ENCODE data around the gene CRTC3. TPM values are rescaled to one million over a fixed set of nuclear protein-coding genes. Genes with fewer than 3 reads are reported as not detected.
A peak's percentile ranks its signal among the peaks of the same experiment; 100 is the strongest.

The CRTC3 gene
- total and polyA plus RNA-seq, 2 of the 4 experiments (the other 2 are of a cell fraction), result 4.7 to 14.8 TPM

- BruUV-seq (replicated peaks), result no TSS peak
- peak overlapping the region; percentile 67 for H3K27ac ChIP-seq (ENCODE audit: insufficient read depth, low read length)
- H2BK120ac ChIP-seq (ENCODE audit: low read depth, low read length), result peak overlapping the region; percentile 85
- dilution Hi-C loops (cut with HindIII; ENCODE audit: low sequenced_read_pairs, unreplicated experiment), result no loop called here
- peak overlapping the region; percentile 88; the same call in 1 of the 2 replicates for H3K14ac ChIP-seq (replicated peaks; ENCODE audit: low read depth, low read length)
- H2BK20ac ChIP-seq (ENCODE audit: low read depth, low read length), result peak overlapping the region; percentile 92
- CTCF ChIA-PET, result interaction anchor here (0.5 to 0.6 kb wide), 2 partner anchors 21 to 28 kb away, joined by 3 read pairs; no protein-coding TSS in a partner anchor
- H4K5ac ChIP-seq (ENCODE audit: low read depth, low read length), result peak overlapping the region; percentile 46
- peak overlapping the region; percentile 95 for H2AK9ac ChIP-seq (replicated peaks; ENCODE audit: low read depth, low read length, poor library complexity)
- H3K36me3 ChIP-seq (ENCODE audit: control insufficient read depth, insufficient read depth, low read length), result no peaks in the 10 kb centered on the region
- H3K23ac ChIP-seq (ENCODE audit: low read depth, low read length), result peak overlapping the region; percentile 74
- peaks cover 5% of the 10 kb centered on the region for H4K20me1 ChIP-seq (ENCODE audit: insufficient read depth, low read length)
- peak overlapping the region; percentile 79 for H2AFZ ChIP-seq (replicated peaks; ENCODE audit: low read length, poor library complexity)
- peak overlapping the region; percentile 94 for H2AK5ac ChIP-seq (ENCODE audit: low read depth, low read length)
- H3K79me1 ChIP-seq (ENCODE audit: low read depth in 1 of 2, low read length in 2 of 2), result no peaks in the 10 kb centered on the region
- peak overlapping the region; percentile 94 for H3K4ac ChIP-seq (ENCODE audit: low read depth, low read length)
- peak overlapping the region; percentile 90; the same call in 2 of the 3 replicates for H2BK15ac ChIP-seq (ENCODE audit: low read depth, low read length)
- peaks cover 20% of the 10 kb centered on the region for H3K4me1 ChIP-seq (ENCODE audit: control insufficient read depth, insufficient read depth, low read length)
- in situ Hi-C loops (cut with MboI; ENCODE audit: low sequenced_read_pairs), result no loop called here
- POLR2A ChIA-PET (ENCODE audit: unreplicated experiment), result no interaction called here
- H3K27me3 ChIP-seq (ENCODE audit: control insufficient read depth, insufficient read depth, low read length), result no peaks in the 10 kb centered on the region
- H4K8ac ChIP-seq (ENCODE audit: low read depth in 2 of 2, low read length in 2 of 2), result peak overlapping the region; percentile 71 to 92; a peak in 3 of 4 replicates
- DNase-seq, result peak; percentile 93
- intact Hi-C loops (cut with micrococcal nuclease), result no loop called here
- WGBS, 2 experiments (ENCODE audit: extremely low coverage in 2 of 2, insufficient read length in 1 of 2), result 33% methylated on average over 6 of the region's 9 CpGs; no CpG with 5 or more reads in 1 of the 2 experiments
- no peak overlapping the region for H3K4me3 ChIP-seq (ENCODE audit: insufficient read depth, low read depth, low read length)
- TF ChIP-seq RFX5 (IDR thresholded peaks at IDR 0.05; ENCODE audit: low read depth, low read length) (no peak), FOS (IDR thresholded peaks at IDR 0.05; ENCODE audit: low read depth, low read length) (peak; percentile 54; the same call in 1 of the 2 replicates), SMC3 (IDR thresholded peaks at IDR 0.05; ENCODE audit: low read depth, low read length) (no peak), CHD1 (IDR thresholded peaks at IDR 0.05; ENCODE audit: low read depth, low read length) (no peak), BHLHE40 (IDR thresholded peaks at IDR 0.05; ENCODE audit: low read depth, low read length) (peak; percentile 24; the same call in 1 of the 2 replicates), MXI1 (IDR thresholded peaks at IDR 0.05; ENCODE audit: borderline replicate concordance, low read depth, low read length) (no peak), CEBPB (IDR thresholded peaks at IDR 0.05; ENCODE audit: low read depth, low read length) (peak; percentile 69; the same call in 1 of the 2 replicates), USF2 (IDR thresholded peaks at IDR 0.05; ENCODE audit: low read depth, low read length) (peak; percentile 52; the same call in 1 of the 2 replicates)
- H3K9me1 ChIP-seq (ENCODE audit: insufficient read depth, low read length), result peaks cover 18% of the 10 kb centered on the region
- H3K9ac ChIP-seq (ENCODE audit: low read depth, low read length), result no peak overlapping the region
- no peak overlapping the region for H3K56ac ChIP-seq (ENCODE audit: extremely low read depth, insufficient read depth, low read length)
- peak overlapping the region; percentile 87 for H4K91ac ChIP-seq (ENCODE audit: insufficient read depth, low read depth, low read length)
- no peak overlapping the region for H3K4me2 ChIP-seq (ENCODE audit: low read depth, low read length)
- H3K18ac ChIP-seq (ENCODE audit: low read depth, low read length), result peak overlapping the region; percentile 64
- H2BK5ac ChIP-seq (ENCODE audit: low read depth, low read length, poor library complexity, severe bottlenecking), result peak overlapping the region; percentile 90
- no peaks in the 10 kb centered on the region for H3K9me3 ChIP-seq (ENCODE audit: control insufficient read depth, insufficient read depth, low read length)
- peak; percentile 56 for ATAC-seq (ENCODE audit: low read depth)
These were observed 151.8 kb downstream of the CRTC3 start for GRCh38 chr15:90681480-90681879.
